Activated T-helper 17 cell treated with anti-CD3 and anti-CD28 coated beads, Interleukin-2, amount 50 U/mL, for 72 hours (primary cell): Measurements from ENCODE around the gene PPM1H. TPM values are rescaled to one million over a fixed set of nuclear protein-coding genes. Genes with fewer than 3 reads are reported as not detected.

Source experiments
- ATAC-seq: fragments of 150-1000 bp; cut with Tn5 transposase; replicated peaks from 2 replicates; pipeline ENCODE4 v1.10.0; 2021; ENCODE audit warnings: mild to moderate bottlenecking, moderate library complexity
- H3K27ac Mint-ChIP-seq: one replicate; pipeline ENCODE4 v1.8.0; 2022; ENCODE audit warnings: mixed read lengths
- H3K27me3 Mint-ChIP-seq: one replicate; pipeline ENCODE4 v1.8.0; 2022; ENCODE audit warnings: mixed read lengths
- H3K36me3 Mint-ChIP-seq: one replicate; pipeline ENCODE4 v1.8.0; 2022; ENCODE audit warnings: low read depth, mild to moderate bottlenecking, mixed read lengths
- H3K4me1 Mint-ChIP-seq: one replicate; pipeline ENCODE4 v1.8.0; 2022; ENCODE audit warnings: mixed read lengths
- H3K4me3 Mint-ChIP-seq: one replicate; pipeline ENCODE4 v1.8.0; 2022; ENCODE audit warnings: mild to moderate bottlenecking, mixed read lengths
- H3K9me3 Mint-ChIP-seq: one replicate; pipeline ENCODE4 v1.8.0; 2022; ENCODE audit warnings: mixed read lengths
- total RNA-seq, 2 donors: library from RNA; stranded (reverse); gene quantifications; one replicate each; pipeline ENCODE4 v1.2.3, GENCODE V29; 2022

PPM1H gene
- total RNA-seq, 2 donors from 2014 or later = not detected

DNA sequence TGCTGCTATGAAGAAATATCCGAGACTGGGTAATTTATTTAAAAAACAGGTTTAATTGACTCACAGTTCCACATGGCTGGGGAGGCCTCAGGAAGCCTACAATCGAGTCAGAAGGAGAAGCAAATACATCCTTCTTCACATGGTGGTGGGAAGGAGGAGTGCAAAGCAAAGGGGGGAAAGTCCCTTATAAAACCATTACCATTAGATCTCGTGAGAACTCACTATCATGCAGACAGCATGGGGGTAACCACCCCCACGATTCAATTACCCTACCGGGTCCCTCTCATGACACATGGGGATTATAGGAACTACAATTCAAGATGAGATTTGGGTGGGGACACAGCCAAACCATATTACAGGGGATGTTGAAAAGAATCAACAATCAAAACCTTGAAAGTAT is 74.9 kb downstream of the PPM1H start:
- Mint-ChIP-seq H3K36me3 (no peaks in the 10 kb centered on the region), H3K4me3 (no peak overlapping the region), H3K27me3 (peaks cover 10% of the 10 kb centered on the region), H3K9me3 (no peaks in the 10 kb centered on the region), H3K4me1 (no peaks in the 10 kb centered on the region), H3K27ac (no peak overlapping the region)
- no peak for ATAC-seq

DNA sequence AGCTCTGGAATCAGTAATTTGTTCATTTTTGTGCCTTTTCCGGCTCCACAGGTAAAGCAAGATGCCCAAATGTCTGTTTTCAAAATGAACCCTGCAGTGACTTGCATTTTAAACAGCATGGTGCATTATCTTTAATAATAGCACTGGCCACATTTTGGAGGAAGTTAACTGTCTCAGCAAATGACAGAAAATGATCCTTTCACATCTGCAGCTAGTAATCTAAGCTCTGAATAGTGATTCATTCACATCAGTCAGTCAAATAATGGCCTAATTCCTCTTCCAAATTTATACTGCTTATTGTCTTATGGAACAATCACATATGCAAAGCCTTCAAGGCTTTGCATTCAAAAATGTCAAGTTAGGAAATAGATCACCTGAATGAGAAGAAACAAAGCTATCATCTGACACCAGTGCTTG is 75.6 kb downstream of the PPM1H start:
- no peaks in the 10 kb centered on the region for H3K36me3 Mint-ChIP-seq
- no peak overlapping the region for H3K4me3 Mint-ChIP-seq
- H3K9me3 Mint-ChIP-seq = no peaks in the 10 kb centered on the region
- no peak overlapping the region for H3K27ac Mint-ChIP-seq
- H3K27me3 Mint-ChIP-seq = peaks cover 10% of the 10 kb centered on the region
- no peaks in the 10 kb centered on the region for H3K4me1 Mint-ChIP-seq
- ATAC-seq = no peak

DNA sequence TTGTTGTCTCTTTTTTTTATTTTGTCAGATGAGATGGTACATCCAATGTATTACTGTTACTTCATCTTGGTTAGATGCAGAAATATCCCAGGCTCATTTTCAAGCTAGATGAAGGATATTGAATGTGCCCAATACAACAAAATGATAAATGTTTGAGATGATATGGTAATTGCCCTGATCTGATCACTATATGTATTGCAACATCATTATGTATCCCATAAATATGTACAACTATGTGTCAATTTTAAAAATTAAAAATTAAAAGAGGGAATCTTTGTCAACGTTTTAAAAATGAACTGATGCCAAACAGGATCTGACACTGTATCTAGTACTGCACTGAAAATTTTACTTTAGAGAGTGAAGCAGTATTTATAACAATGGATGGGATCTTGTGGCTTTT is 78.5 kb downstream of the PPM1H start:
- Mint-ChIP-seq H3K4me3 (no peak overlapping the region), H3K36me3 (no peaks in the 10 kb centered on the region), H3K27ac (no peak overlapping the region), H3K27me3 (peaks cover 18% of the 10 kb centered on the region), H3K4me1 (no peaks in the 10 kb centered on the region), H3K9me3 (no peaks in the 10 kb centered on the region)
- ATAC-seq = no peak

DNA sequence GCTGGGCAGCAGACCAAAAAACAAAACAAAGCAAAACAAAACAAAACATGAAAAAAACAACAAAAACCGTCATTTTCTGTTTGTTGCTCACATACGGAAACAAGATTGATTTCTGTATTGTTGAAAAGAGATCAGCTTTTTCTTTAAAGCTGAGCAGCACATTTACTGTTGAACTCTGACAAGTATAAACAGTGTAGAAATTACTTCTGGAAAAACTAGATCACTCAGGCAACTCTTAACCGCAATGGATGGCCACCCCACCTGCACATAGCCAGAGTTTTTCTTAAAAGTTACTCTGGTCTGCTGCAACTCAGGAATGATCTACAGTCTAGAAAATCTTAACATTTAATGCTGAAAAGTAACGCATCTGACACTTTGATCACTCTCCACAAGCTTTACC is 80.9 kb downstream of the PPM1H start:
- Mint-ChIP-seq H3K27me3 (peaks cover 22% of the 10 kb centered on the region), H3K36me3 (no peaks in the 10 kb centered on the region), H3K27ac (no peak overlapping the region), H3K9me3 (no peaks in the 10 kb centered on the region), H3K4me3 (no peak overlapping the region), H3K4me1 (no peaks in the 10 kb centered on the region)
- no peak for ATAC-seq

DNA sequence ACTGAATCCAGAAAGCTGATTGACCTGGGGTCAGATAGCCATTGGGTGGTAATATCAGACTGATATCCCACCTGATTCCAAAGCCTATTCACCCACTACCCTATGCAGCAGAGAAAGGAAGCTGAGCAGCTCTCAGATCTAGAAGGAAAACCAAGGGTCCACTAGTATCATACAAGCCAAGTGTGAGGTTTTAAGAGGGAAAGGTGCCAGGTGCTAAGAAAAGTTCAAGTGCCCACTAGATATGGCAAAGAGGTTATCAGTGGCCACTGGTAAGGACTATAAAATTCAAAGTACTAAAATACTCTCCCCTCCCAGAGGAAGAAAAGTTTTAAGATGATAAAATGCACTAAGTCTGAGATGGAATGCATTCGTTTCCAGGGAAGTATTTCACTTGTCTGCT is 85.6 kb downstream of the PPM1H start:
- no peaks in the 10 kb centered on the region for H3K9me3 Mint-ChIP-seq
- no peak overlapping the region for H3K4me3 Mint-ChIP-seq
- H3K27ac Mint-ChIP-seq = no peak overlapping the region
- peaks cover 37% of the 10 kb centered on the region for H3K27me3 Mint-ChIP-seq
- no peak for ATAC-seq
- no peaks in the 10 kb centered on the region for H3K4me1 Mint-ChIP-seq
- no peaks in the 10 kb centered on the region for H3K36me3 Mint-ChIP-seq

DNA sequence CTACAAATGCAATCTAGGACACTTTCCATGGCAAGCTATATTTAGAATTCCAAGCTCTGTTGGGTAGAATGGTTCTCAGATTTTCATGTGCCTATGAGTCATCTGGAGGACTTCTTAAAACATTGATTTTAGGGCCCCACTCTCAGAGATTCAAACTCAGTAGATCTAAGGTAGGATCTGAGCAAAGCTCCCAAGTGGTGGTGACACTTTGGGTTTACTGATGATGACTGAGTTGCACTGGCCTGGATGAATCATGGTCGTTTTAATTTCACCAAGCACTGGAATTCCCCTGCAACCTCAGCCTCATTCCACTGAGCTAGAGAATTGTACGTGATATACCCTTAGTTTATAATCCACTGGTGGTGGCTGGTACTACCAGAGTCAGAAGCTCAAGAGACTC is 86.5 kb downstream of the PPM1H start:
- peaks cover 33% of the 10 kb centered on the region for H3K27me3 Mint-ChIP-seq
- H3K27ac Mint-ChIP-seq = no peak overlapping the region
- H3K9me3 Mint-ChIP-seq = no peaks in the 10 kb centered on the region
- H3K4me3 Mint-ChIP-seq = no peak overlapping the region
- no peaks in the 10 kb centered on the region for H3K4me1 Mint-ChIP-seq
- no peaks in the 10 kb centered on the region for H3K36me3 Mint-ChIP-seq
- peak; percentile 96 for ATAC-seq

DNA sequence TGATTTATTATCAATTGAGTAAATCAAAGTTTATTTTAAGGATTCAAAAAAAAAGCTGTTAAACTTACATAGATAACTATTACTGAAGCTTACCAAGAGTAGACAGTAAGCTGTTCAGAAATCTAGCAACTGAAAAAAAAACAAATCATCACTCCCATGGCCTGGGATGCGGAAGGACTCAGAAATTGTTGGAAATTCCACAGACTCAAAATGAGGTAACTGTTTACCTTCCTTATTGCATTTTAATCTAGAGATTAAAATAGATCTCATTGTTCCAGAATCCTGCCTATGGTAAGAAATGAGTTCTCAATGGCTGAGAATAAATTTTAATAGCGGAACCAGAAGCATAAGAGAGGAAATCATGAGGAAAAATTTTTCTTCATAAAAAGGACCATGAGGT is 87.2 kb downstream of the PPM1H start:
- H3K36me3 Mint-ChIP-seq = no peaks in the 10 kb centered on the region
- H3K4me3 Mint-ChIP-seq = no peak overlapping the region
- no peak for ATAC-seq
- no peaks in the 10 kb centered on the region for H3K4me1 Mint-ChIP-seq
- H3K9me3 Mint-ChIP-seq = no peaks in the 10 kb centered on the region
- H3K27ac Mint-ChIP-seq = no peak overlapping the region
- H3K27me3 Mint-ChIP-seq = peaks cover 29% of the 10 kb centered on the region

DNA sequence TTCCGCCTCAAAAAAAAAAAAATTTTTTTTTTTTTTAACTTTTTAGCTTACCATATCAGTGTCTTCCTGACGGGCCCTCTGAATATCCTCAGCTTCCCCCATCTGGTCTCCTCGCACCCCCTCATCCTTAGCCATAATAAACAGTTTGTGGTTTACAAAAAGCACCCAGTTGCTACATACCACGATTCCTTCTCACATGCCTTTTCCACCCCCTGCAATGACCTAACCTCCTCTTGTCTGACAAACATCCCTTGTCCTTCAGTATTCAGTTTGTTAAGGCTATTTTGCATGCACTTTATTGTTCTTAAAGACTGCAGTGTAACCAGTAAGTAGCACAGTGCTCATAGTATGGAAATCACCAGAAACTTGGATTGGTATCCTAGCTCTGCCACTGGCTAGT is 88.5 kb downstream of the PPM1H start:
- H3K4me3 Mint-ChIP-seq = no peak overlapping the region
- H3K9me3 Mint-ChIP-seq = no peaks in the 10 kb centered on the region
- no peak for ATAC-seq
- H3K36me3 Mint-ChIP-seq = no peaks in the 10 kb centered on the region
- H3K4me1 Mint-ChIP-seq = no peaks in the 10 kb centered on the region
- peaks cover 29% of the 10 kb centered on the region for H3K27me3 Mint-ChIP-seq
- H3K27ac Mint-ChIP-seq = no peak overlapping the region

DNA sequence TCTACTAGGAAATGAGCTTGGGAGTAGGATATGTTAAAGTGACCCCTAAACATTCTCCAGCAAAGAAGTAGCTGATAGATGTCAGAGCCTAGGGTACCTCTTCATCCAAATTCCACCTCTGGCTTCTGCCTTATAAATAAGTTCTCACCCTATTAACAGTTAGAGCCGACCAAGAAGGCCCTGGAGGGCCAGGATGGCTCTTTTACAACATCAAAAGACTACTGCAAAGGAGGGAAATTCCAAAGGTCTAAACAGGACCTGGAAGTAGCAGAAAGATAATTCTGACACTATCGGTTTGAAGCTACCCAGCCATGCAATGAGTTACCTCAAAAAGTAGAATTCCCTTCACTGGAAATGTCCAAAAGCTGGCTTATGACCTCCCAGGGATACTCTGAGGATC is 90.0 kb downstream of the PPM1H start:
- Mint-ChIP-seq H3K4me3 (no peak overlapping the region), H3K4me1 (no peaks in the 10 kb centered on the region), H3K9me3 (no peaks in the 10 kb centered on the region), H3K27ac (no peak overlapping the region), H3K36me3 (no peaks in the 10 kb centered on the region), H3K27me3 (peaks cover 29% of the 10 kb centered on the region)
- no peak for ATAC-seq

DNA sequence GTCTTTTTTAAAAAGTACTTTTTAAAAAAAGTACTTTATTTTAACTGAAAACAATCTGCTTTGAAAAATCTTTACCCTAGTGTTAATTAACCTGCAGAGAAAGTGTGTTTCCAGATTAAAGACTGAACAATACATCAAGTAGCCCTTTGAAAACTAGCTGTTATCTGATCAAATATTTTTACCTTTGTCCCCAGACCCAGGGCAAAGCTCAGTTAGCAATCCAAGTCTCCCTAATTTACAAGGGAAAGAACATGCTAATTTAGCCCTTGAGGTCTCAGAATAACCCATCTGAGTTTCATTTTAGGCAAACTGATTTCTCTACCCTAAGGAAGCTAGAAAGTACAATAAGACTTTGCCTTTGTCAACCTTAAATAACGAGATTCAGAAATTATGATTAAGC is 91.2 kb downstream of the PPM1H start:
- Mint-ChIP-seq H3K36me3 (no peaks in the 10 kb centered on the region), H3K27me3 (peaks cover 26% of the 10 kb centered on the region), H3K4me3 (no peak overlapping the region), H3K27ac (no peak overlapping the region), H3K4me1 (no peaks in the 10 kb centered on the region), H3K9me3 (no peaks in the 10 kb centered on the region)
- no peak for ATAC-seq

DNA sequence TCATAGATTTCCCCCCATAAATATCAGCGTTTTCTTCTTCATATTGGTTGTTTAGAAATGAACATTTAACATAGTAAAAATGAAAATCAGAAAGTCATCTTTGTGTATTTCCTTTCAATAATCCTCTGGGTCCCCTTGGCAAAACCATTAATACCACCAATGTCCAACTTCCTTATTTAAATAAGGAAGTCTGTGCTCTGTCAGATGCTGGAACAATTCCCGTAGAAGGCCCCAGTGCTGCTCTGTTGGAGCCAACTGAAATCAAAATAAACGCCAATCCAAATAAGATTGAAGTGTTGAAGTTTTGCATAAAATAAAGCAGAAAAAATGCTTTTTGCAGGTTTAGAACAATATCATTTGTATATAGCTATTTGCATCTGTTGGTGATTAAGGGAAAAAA is 93.1 kb downstream of the PPM1H start:
- Mint-ChIP-seq H3K27ac (no peak overlapping the region), H3K4me3 (no peak overlapping the region), H3K9me3 (no peaks in the 10 kb centered on the region), H3K4me1 (no peaks in the 10 kb centered on the region), H3K36me3 (no peaks in the 10 kb centered on the region), H3K27me3 (peaks cover 22% of the 10 kb centered on the region)
- no peak for ATAC-seq

DNA sequence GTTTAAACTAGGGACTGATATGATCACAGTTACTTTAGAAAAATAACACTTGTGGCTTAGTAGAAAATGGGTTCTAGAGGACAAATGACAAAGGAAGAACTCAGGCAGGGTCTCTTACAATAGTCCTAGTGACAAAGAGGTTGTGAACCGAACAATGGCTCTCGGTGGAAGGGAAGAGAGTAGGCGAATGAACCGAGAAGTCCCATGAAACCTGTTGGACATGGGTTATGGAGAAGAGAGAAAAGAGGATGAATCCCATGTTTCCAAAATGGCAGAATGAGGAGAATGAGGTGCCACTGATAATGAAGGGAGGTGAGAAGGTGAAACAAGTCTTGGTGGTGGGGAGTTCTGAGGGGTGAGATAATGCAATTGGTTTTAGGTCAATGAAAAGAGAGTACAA is 94.1 kb downstream of the PPM1H start:
- Mint-ChIP-seq H3K4me3 (no peak overlapping the region), H3K27me3 (peaks cover 19% of the 10 kb centered on the region), H3K9me3 (no peaks in the 10 kb centered on the region), H3K4me1 (no peaks in the 10 kb centered on the region), H3K27ac (no peak overlapping the region), H3K36me3 (no peaks in the 10 kb centered on the region)
- ATAC-seq = no peak

DNA sequence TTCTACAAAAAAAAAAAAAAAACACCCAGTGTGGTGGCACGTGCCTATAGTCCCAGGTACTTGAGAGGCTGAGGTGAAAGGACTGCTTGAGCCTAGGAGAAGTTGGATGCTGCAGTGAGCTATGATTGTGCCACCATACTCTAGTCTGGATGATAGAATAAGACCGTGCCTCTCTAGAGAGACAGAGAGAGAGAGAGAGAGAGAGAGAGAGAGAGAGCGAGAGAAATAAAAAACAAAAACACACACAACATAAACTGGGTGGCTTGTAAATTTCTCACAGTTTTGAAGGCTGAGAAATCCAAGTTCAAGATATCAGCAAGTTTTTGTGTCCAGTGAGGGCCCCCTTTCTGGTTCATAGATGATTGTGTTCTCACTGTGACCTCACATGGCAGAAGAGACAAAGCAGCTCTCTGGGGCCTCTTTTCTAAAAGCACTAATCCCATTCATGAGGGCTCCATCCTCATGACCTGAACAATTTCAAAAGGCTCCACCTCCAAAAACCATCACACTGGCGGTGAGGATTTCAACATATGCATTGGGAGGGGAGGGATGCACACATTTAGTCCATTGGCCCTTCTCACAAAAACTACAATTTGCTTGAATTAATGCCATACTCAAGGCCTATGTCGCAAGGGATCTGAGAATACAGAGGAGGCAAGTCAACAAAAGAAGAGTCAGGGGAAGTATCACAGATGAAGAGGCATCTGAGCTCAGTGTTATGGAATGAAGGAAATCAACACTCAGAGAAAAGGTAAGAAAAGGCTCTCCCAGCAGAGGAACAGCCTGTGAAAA is 94.9 kb downstream of the PPM1H start:
- Mint-ChIP-seq H3K27ac (no peak overlapping the region), H3K36me3 (no peaks in the 10 kb centered on the region), H3K4me3 (no peak overlapping the region), H3K9me3 (no peaks in the 10 kb centered on the region), H3K27me3 (peaks cover 16% of the 10 kb centered on the region), H3K4me1 (no peaks in the 10 kb centered on the region)
- no peak for ATAC-seq

DNA sequence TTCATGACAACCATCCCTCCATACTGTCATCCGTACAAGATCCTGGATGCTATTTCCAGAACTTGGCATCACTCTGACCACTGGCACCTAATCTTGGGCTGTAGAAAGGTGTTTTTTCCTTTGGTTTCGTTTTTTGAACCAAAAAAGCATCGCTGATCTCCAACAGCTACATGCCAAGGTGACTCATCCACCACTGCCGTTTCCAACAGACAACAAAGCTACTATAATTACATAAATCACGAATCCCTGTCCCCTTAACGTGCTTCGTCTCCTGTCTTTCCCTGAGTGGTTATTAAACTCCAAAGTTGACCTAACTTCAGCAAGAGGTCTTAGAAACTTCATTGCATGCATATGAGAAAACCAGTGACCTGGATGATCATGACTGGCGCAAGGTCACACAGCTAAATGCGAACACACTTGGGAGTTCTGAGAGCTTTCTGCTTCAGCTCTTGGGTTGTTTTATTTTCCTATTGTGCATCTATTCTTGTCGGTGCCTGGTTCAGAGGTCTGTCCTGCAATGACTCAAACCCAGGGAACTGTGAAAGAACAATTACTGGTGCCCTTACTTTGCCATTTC is 99.9 kb downstream of the PPM1H start:
- ATAC-seq = no peak
- no peak overlapping the region for H3K27ac Mint-ChIP-seq
- no peaks in the 10 kb centered on the region for H3K36me3 Mint-ChIP-seq
- no peaks in the 10 kb centered on the region for H3K9me3 Mint-ChIP-seq
- H3K4me3 Mint-ChIP-seq = no peak overlapping the region
- no peaks in the 10 kb centered on the region for H3K4me1 Mint-ChIP-seq
- peaks cover 14% of the 10 kb centered on the region for H3K27me3 Mint-ChIP-seq

DNA sequence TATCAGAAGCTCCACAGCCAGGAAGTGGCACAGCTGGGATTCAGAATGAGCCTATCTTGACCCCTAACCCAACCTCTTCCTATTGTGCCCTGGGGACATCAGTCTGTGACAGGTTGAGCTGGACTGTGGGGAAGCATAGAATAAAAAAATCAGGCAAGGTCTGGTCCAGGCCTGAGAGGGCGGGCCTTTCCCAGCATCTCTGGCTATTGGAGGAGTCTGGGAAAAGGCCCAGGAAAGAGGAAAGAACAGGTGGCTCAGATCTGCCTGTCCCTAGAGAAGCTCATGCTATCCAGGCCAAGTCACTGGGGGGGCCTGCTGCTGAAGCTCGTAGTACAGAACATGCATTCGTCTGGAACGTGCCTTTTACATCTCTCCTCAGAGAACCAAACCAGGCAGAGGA is 100.5 kb downstream of the PPM1H start:
- peaks cover 11% of the 10 kb centered on the region for H3K27me3 Mint-ChIP-seq
- H3K4me3 Mint-ChIP-seq = no peak overlapping the region
- no peak for ATAC-seq
- H3K9me3 Mint-ChIP-seq = no peaks in the 10 kb centered on the region
- H3K4me1 Mint-ChIP-seq = no peaks in the 10 kb centered on the region
- no peaks in the 10 kb centered on the region for H3K36me3 Mint-ChIP-seq
- no peak overlapping the region for H3K27ac Mint-ChIP-seq
